Posterior vena cava (tissue), 2 donors: ENCODE measurements around the gene PRKCZ. TPM values are rescaled to one million over a fixed set of nuclear protein-coding genes. Genes with fewer than 3 reads are reported as not detected.
A peak's percentile ranks its signal among the peaks of the same experiment; 100 is the strongest.

ENCODE experiments used
- DNase-seq: peaks from one replicate; pipeline ENCODE4 v3.0.0-alpha.2; 2020; ENCODE audit warnings: low spot score
- intact Hi-C, 2 donors: fragments of 100-400 bp; cut with DNase I; formaldehyde crosslinking; loops; one replicate each; pipeline versions ENCODE4 v1.14.1 to v1.14.2; 2022 to 2023
- total RNA-seq, 2 donors: library from RNA; stranded (reverse); fragmentation: NEBNext Ultra II Directional; extraction: Animal tissue kit (Norgen Biotek cat#: 25700); gene quantifications; one replicate each; pipeline ENCODE4 v1.2.1, GENCODE V29; 2021
- donor health status: DM: yes; HTN: yes; CAD: no.
- donor health status: DM: yes; HTN: yes; CAD: no.

Gene PRKCZ
- total RNA-seq, 2 donors from 2014 or later = 3.0 to 3.6 TPM

GRCh38 chr1:2216767-2217058 lies 166.5 kb downstream of the PRKCZ start:
- no peak for DNase-seq
- intact Hi-C loops = no loop called here

- DNase-seq = no peak
- intact Hi-C loops = no loop called here
These were observed 171.1 kb downstream of the PRKCZ start for GRCh38 chr1:2221271-2221670.

GRCh38 chr1:2224170-2224584 lies 174.0 kb downstream of the PRKCZ start:
- no peak for DNase-seq

GRCh38 chr1:2224631-2225428 lies 174.6 kb downstream of the PRKCZ start:
- intact Hi-C loops = no loop called here
- DNase-seq = no peak

More at GRCh38 chr1:2224170-2224584, 174.0 kb downstream of the PRKCZ start:
- intact Hi-C loops = no loop called here

GRCh38 chr1:2226525-2227345 lies 176.5 kb downstream of the PRKCZ start:
- DNase-seq = peak; percentile 83
- intact Hi-C loops = no loop called here

GRCh38 chr1:2227346-2228156 lies 177.3 kb downstream of the PRKCZ start:
- intact Hi-C loops = no loop called here

GRCh38 chr1:2228157-2228594 lies 178.0 kb downstream of the PRKCZ start, which contains the start of gene SKI:
Gene SKI (plus strand): TSS chr1:2228319. CDS start chr1:2228767, 448 bp downstream.
- DNase-seq = no peak
- intact Hi-C loops = no loop called here

More at GRCh38 chr1:2227346-2228156, 177.3 kb downstream of the PRKCZ start:
- peak; percentile 99 for DNase-seq

GRCh38 chr1:2228694-2229036 lies 178.5 kb downstream of the PRKCZ start:
- intact Hi-C loops = no loop called here
- DNase-seq = peak; percentile 78

- intact Hi-C loops = no loop called here
- peak; percentile 90 for DNase-seq
These were observed 179.0 kb downstream of the PRKCZ start for GRCh38 chr1:2229037-2229864.

- intact Hi-C loops = loop anchor here (5.0 kb wide), 3 partner anchors 38 to 87 kb away; partner anchors contain the start of gene FAAP20 (in 1 of the 2)
- DNase-seq = no peak
These were observed 179.9 kb downstream of the PRKCZ start for GRCh38 chr1:2229911-2230731.

GRCh38 chr1:2230781-2231531 lies 180.7 kb downstream of the PRKCZ start:
- intact Hi-C loops = loop anchor here (5.0 kb wide), 3 partner anchors 39 to 86 kb away; partner anchors contain the start of gene FAAP20 (in 1 of the 2)
- DNase-seq = no peak

- DNase-seq = peak; percentile 96
- intact Hi-C loops = loop anchor here (5.0 kb wide), 3 partner anchors 39 to 86 kb away; partner anchors contain the start of gene FAAP20 (in 1 of the 2)
These were observed 181.5 kb downstream of the PRKCZ start for GRCh38 chr1:2231532-2232254.

- no peak for DNase-seq
- intact Hi-C loops = loop anchor here (5.0 kb wide), 3 partner anchors 40 to 85 kb away; partner anchors contain the start of gene FAAP20 (in 1 of the 2)
These were observed 182.2 kb downstream of the PRKCZ start for GRCh38 chr1:2232255-2232915.

- DNase-seq = no peak
- intact Hi-C loops = loop anchor here (5.0 kb wide), 3 partner anchors 41 to 84 kb away; partner anchors contain the start of gene FAAP20 (in 1 of the 2)
These were observed 182.8 kb downstream of the PRKCZ start for GRCh38 chr1:2232916-2233438.

- intact Hi-C loops = loop anchor here (5.0 kb wide), 3 partner anchors 41 to 84 kb away; partner anchors contain the start of gene FAAP20 (in 1 of the 2)
- DNase-seq = no peak
These were observed 183.3 kb downstream of the PRKCZ start for GRCh38 chr1:2233468-2233867.
